HFFc6 (cell line): ENCODE data around the gene RIOX2. TPM values are rescaled to one million over a fixed set of nuclear protein-coding genes. Genes with fewer than 3 reads are reported as not detected.
A peak's percentile ranks its signal among the peaks of the same experiment; 100 is the strongest.

Source experiments
- DNase-seq: peaks from one replicate; pipeline ENCODE4 v3.0.0-alpha.2; 2018
- H3K27ac Mint-ChIP-seq: 2 replicates; pipeline ENCODE4 v1.8.0; 2020; ENCODE audit warnings: mild to moderate bottlenecking, mixed read lengths
- H3K27me3 Mint-ChIP-seq: 2 replicates; pipeline ENCODE4 v1.8.0; 2021; ENCODE audit warnings: mild to moderate bottlenecking, moderate library complexity, mixed read lengths; ENCODE audit not compliant: insufficient read depth
- H3K36me3 Mint-ChIP-seq: 2 replicates; pipeline ENCODE4 v1.8.0; 2021; ENCODE audit warnings: low read depth, mixed read lengths
- H3K4me1 Mint-ChIP-seq: 2 replicates; pipeline ENCODE4 v1.8.0; 2020; ENCODE audit warnings: low read depth, mixed read lengths
- H3K4me3 Mint-ChIP-seq: 2 replicates; pipeline ENCODE4 v1.8.0; 2020; ENCODE audit warnings: mild to moderate bottlenecking, moderate library complexity, mixed read lengths
- H3K9me3 Mint-ChIP-seq: 2 replicates; pipeline ENCODE4 v1.8.0; 2020; ENCODE audit warnings: mild to moderate bottlenecking, mixed read lengths
- long read RNA-seq: library from polyadenylated mRNA; unstranded; transcript quantifications from one replicate; pipeline ENCODE4 v2.0.0, GENCODE V29; 2019
- total RNA-seq, 6 experiments: library from RNA; stranded (reverse); fragmentation: NEBNext Ultra II Directional; extraction: Animal tissue kit (Norgen Biotek cat#: 25700); gene quantifications; 2 replicates in 1 of 6; 3 replicates in 5 of 6; pipeline ENCODE4 v1.2.3, GENCODE V29; 2021
- TF ChIP-seq, protein P1 (sequence below): fragments of 200-600 bp; sonication (generic); IDR thresholded peaks from 2 replicates; pipeline ENCODE4 v1.5.0; 2021; ENCODE audit warnings: antibody characterized with exemption, mild to moderate bottlenecking

Gene RIOX2
- total RNA-seq = 10 to 100 TPM; 27.3 to 38.4 (median 31.3) TPM
- long read RNA-seq, full-length matches to known transcripts = 38 of 69 reads
- long read RNA-seq, partial matches to known transcripts = 14 of 69 reads
- long read RNA-seq, other reads (novel, unspliced or antisense) = 17 of 69 reads

DNA sequence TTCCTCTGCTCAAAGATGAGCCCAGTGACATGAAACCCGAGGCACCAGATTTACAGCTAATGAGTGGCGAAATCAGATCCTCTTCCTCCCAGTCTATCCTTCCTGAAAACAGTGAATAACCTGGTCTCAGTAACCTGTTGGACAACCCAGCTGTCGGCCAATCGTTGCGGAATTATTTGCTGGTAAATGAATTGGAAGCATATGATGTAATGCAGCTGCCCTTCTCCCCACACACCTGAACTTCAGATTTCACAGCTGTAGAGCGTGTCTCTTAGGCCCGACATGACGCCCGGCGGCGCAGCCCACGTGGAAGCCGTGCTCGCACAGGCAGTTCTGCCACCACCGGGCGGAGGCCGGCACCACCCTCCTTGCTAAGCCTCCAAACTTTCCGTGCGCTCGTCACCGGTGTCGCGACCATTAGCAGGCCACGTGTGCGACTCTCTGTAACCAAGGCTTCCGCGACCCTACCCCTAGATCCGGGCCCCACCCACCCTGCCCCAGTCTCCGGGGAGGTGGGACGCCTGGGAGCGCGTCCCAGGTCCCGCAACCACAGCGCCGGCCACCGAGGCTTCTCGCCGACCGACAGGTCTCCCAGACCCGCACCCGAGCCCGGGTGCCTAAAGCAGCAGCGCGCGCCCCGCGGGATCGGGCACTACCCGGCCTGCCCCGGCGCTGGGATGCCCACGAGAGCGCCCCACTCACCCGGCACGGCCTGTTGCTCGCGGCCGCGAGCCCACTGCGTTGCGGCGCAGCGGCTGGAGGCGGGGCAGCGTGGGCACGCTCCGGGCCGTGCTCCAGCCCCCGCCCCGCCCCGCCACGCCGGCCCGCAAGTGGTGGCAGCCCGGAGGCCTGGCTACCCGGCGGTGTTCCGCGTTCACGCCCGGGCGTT is at the start of gene RIOX2:
RIOX2 (minus strand) TSS at position 753 of the 889 bp plus-strand sequence. CDS start 4,838 bp downstream, outside the sequence.
- Mint-ChIP-seq H3K27me3 (peaks cover 1% of the 10 kb centered on the region; the same call in 1 of the 2 replicates), H3K4me3 (peak within 1 kb of the TSS; percentile 93), H3K36me3 (0 out of 2 replicates have a peak, but pooled peaks cover 6% of the 10 kb centered on the region), H3K9me3 (no peaks in the 10 kb centered on the region), H3K4me1 (peaks cover 40% of the 10 kb centered on the region), H3K27ac (peak within 1 kb of the TSS; percentile 89)
- TF ChIP-seq, protein P1, sequence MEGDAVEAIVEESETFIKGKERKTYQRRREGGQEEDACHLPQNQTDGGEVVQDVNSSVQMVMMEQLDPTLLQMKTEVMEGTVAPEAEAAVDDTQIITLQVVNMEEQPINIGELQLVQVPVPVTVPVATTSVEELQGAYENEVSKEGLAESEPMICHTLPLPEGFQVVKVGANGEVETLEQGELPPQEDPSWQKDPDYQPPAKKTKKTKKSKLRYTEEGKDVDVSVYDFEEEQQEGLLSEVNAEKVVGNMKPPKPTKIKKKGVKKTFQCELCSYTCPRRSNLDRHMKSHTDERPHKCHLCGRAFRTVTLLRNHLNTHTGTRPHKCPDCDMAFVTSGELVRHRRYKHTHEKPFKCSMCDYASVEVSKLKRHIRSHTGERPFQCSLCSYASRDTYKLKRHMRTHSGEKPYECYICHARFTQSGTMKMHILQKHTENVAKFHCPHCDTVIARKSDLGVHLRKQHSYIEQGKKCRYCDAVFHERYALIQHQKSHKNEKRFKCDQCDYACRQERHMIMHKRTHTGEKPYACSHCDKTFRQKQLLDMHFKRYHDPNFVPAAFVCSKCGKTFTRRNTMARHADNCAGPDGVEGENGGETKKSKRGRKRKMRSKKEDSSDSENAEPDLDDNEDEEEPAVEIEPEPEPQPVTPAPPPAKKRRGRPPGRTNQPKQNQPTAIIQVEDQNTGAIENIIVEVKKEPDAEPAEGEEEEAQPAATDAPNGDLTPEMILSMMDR = peak; percentile 20; the same call in 1 of the 2 replicates
- DNase-seq = peak; percentile 57

GRCh38 chr3:98020412-98020811 is 48.2 kb upstream of the RIOX2 start:
- Mint-ChIP-seq H3K4me1 (peaks cover 12% of the 10 kb centered on the region; the same call in 1 of the 2 replicates), H3K36me3 (no peaks in the 10 kb centered on the region), H3K4me3 (no peak overlapping the region), H3K27ac (no peak overlapping the region), H3K27me3 (peaks cover 25% of the 10 kb centered on the region), H3K9me3 (no peaks in the 10 kb centered on the region)
- DNase-seq = no peak
- TF ChIP-seq, protein P1 = no peak

DNA sequence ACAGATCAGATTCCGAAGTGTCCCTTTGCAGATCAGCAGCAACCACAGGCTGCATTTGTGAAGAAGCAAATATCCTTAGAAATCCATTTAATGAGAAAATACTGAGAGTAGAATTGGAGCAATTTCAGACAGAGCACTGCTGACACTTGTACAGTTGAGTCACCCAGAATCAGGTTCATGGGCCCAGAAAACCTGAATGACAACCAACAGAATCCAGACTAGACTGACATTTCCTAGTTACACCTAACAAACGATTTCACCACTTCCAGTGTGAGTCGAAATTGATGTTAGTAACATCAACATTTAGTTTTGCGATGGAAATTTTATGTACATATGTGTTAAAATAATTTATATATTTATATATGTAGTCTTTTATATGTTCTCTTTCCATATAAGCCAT is 46.1 kb upstream of the RIOX2 start:
- no peak overlapping the region for H3K27ac Mint-ChIP-seq
- H3K4me1 Mint-ChIP-seq = peaks cover 22% of the 10 kb centered on the region
- no peaks in the 10 kb centered on the region for H3K9me3 Mint-ChIP-seq
- H3K27me3 Mint-ChIP-seq = peaks cover 22% of the 10 kb centered on the region
- TF ChIP-seq, protein P1 = no peak
- H3K36me3 Mint-ChIP-seq = no peaks in the 10 kb centered on the region
- H3K4me3 Mint-ChIP-seq = no peak overlapping the region
- no peak for DNase-seq

GRCh38 chr3:98014268-98014585 is 42.0 kb upstream of the RIOX2 start:
- peaks cover 11% of the 10 kb centered on the region for H3K27me3 Mint-ChIP-seq
- peaks cover 17% of the 10 kb centered on the region for H3K4me1 Mint-ChIP-seq
- H3K36me3 Mint-ChIP-seq = no peaks in the 10 kb centered on the region
- H3K27ac Mint-ChIP-seq = no peak overlapping the region
- H3K9me3 Mint-ChIP-seq = no peaks in the 10 kb centered on the region
- TF ChIP-seq, protein P1 = no peak
- H3K4me3 Mint-ChIP-seq = no peak overlapping the region
- DNase-seq = no peak

DNA sequence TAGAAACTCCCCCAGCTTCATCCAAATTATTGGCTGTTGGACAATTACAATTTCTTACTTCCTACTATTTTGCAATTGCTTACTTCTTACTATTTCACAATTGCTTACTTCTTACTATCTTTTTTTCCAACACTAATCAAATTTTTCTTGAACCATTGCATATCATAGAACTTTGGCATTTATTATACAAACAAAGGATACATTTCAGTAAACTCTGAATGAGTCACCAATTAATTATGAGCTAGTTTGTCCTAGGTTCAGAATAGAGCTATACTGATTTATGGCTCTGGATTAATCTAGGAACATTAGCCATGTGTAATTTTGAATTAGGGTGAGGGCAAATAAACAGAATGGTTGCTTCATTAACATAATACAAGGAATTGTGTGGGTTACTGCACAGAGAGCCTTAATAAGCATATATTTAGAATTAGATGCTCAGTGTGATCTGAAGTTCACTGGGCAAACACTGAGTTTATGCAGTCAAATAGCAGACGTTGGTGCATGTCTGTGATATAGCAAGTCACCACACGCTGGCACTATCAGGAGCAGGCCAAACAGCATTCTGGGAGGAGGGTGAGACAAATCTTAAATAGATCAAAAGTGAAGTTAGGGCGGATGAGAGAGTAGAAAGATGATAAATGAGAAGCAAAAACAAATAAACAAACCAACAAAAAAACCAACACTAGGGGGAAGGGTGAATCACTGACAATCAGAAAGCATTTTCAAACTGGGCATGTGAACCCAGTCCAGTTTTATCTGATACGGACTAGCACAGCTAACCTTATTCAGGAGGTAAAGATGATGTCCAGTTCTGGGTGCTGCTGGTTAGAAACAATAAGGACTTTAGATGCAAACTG is 41.4 kb upstream of the RIOX2 start:
- TF ChIP-seq, protein P1 = peak; percentile 23; the same call in 1 of the 2 replicates
- no peak overlapping the region for H3K27ac Mint-ChIP-seq
- H3K4me1 Mint-ChIP-seq = peaks cover 17% of the 10 kb centered on the region
- H3K36me3 Mint-ChIP-seq = no peaks in the 10 kb centered on the region
- H3K27me3 Mint-ChIP-seq = peaks cover 7% of the 10 kb centered on the region
- H3K4me3 Mint-ChIP-seq = peak overlapping the region; percentile 10; the same call in 1 of the 2 replicates
- no peaks in the 10 kb centered on the region for H3K9me3 Mint-ChIP-seq
- DNase-seq = peak; percentile 4
